ENCODE data around the gene MAST2.

MAST2 gene

DNA sequence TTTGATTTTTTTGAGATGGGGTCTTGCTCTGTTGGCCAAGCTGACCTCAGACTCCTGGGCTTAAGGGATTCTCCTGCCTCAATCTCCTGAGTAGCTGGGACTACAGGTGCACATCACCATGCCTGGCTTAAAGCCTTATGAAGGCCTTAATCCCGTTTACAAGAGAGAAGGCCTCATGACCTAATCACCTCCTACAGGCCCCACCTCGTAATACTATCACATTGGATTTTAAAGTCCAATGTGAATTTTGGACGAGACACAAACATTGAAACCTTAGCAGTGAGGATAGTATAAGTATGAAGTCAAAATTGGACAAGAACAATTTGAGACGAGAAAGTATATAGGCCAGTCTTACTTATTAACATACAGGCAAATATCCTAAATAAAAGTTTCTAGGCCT lies 73.9 kb downstream of the MAST2 start:
- TF ChIP-seq ZFX (IDR thresholded peaks at IDR 0.05) = no peak
- TF ChIP-seq, protein P1, sequence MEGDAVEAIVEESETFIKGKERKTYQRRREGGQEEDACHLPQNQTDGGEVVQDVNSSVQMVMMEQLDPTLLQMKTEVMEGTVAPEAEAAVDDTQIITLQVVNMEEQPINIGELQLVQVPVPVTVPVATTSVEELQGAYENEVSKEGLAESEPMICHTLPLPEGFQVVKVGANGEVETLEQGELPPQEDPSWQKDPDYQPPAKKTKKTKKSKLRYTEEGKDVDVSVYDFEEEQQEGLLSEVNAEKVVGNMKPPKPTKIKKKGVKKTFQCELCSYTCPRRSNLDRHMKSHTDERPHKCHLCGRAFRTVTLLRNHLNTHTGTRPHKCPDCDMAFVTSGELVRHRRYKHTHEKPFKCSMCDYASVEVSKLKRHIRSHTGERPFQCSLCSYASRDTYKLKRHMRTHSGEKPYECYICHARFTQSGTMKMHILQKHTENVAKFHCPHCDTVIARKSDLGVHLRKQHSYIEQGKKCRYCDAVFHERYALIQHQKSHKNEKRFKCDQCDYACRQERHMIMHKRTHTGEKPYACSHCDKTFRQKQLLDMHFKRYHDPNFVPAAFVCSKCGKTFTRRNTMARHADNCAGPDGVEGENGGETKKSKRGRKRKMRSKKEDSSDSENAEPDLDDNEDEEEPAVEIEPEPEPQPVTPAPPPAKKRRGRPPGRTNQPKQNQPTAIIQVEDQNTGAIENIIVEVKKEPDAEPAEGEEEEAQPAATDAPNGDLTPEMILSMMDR (conservative IDR thresholded peaks at IDR 0.05) = no peak
- no peak overlapping the region for H3K27ac ChIP-seq

- no peak overlapping the region for H3K27ac ChIP-seq
Measured at GRCh38 chr1:45879885-45880598, 76.6 kb downstream of the MAST2 start.

DNA sequence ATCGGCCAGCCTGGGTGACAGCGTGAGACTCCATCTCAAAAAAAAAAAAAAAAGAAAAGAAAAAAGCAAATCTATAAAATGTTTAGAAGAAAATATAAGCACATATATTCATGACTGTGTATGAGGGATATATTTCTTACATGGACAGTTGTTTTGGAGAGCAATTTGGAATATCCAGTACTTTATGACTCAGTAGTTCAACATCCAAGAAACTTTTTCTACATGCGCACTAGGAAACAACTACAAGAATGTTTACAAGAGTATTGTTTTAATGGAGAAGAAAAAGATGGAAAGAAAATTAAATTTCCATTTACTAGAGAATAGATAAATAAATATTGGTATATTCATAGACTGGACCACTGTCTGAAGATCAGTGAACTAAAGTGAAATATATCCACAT lies 77.5 kb downstream of the MAST2 start:
- TF ChIP-seq ZFX (IDR thresholded peaks at IDR 0.05) = no peak
- TF ChIP-seq, protein P1 (conservative IDR thresholded peaks at IDR 0.05) = no peak
- H3K27ac ChIP-seq = no peak overlapping the region

More at GRCh38 chr1:45879885-45880598, 76.6 kb downstream of the MAST2 start:
- TF ChIP-seq ZFX (IDR thresholded peaks at IDR 0.05) = no peak
- TF ChIP-seq, protein P1 (conservative IDR thresholded peaks at IDR 0.05) = no peak

- H3K27ac ChIP-seq = no peak overlapping the region
- TF ChIP-seq, protein P1 (conservative IDR thresholded peaks at IDR 0.05) = no peak
- TF ChIP-seq ZFX (IDR thresholded peaks at IDR 0.05) = no peak
Measured at GRCh38 chr1:45883658-45884057, 80.2 kb downstream of the MAST2 start.

DNA sequence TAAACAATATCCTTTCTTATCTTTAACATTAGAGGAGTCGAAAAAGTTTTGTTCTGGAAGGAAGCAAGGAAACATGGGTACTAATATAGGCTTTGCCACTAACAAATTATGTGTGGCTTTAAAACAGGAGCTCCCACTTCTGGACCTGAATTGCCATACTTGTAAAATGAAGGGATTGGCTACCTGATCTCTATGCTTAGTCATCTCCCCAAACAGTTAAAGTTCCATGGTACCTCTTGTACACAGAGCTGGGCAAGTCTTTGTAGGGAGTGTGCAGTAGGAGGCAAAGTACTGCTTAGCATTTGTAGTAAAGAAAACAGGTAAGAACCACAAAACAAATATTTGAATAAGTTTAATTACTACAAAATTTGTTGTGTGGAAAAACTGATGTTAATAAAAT lies 81.3 kb downstream of the MAST2 start:
- H3K27ac ChIP-seq = no peak overlapping the region
- TF ChIP-seq, protein P1 (conservative IDR thresholded peaks at IDR 0.05) = no peak
- TF ChIP-seq ZFX (IDR thresholded peaks at IDR 0.05) = no peak

DNA sequence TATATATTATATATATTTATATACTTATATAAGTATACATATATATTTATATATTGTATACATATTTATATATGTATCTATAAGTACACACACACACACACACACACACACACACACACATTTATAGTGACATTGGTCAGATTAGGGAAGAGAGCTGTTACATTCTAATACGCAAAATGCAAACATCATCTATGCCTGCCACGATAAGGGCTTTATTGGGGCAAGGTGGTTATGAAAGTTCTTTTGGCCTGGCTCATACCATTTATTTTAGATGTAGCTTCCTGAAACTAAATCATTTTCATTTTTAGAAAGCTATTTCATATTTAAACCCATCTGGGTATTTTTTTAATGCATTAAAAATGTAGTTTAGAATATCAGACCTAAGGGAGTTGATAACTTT lies 82.8 kb downstream of the MAST2 start:
- no peak overlapping the region for H3K27ac ChIP-seq
- TF ChIP-seq, protein P1 (conservative IDR thresholded peaks at IDR 0.05) = no peak
- TF ChIP-seq ZFX (IDR thresholded peaks at IDR 0.05) = no peak

GRCh38 chr1:45887156-45887842 lies 83.9 kb downstream of the MAST2 start:
- TF ChIP-seq, protein P1 (conservative IDR thresholded peaks at IDR 0.05) = no peak
- TF ChIP-seq ZFX (IDR thresholded peaks at IDR 0.05) = no peak

More at GRCh38 chr1:45887156-45887842, 83.9 kb downstream of the MAST2 start:
- H3K27ac ChIP-seq = no peak overlapping the region

Data from C4-2B (cell line).